ENCODE results near the gene SIRPG.

GRCh38 chr20:1644101-1644962 lies 13.2 kb downstream of the SIRPG start:
- TF ChIP-seq CTCF (conservative IDR thresholded peaks at IDR 0.05), result no peak
- TF ChIP-seq EZH2 (IDR thresholded peaks at IDR 0.05; ENCODE audit: low read depth), result no peak

Measured in PC-9 (cell line).